Measurements from ENCODE around the gene SHISAL1.

DNA sequence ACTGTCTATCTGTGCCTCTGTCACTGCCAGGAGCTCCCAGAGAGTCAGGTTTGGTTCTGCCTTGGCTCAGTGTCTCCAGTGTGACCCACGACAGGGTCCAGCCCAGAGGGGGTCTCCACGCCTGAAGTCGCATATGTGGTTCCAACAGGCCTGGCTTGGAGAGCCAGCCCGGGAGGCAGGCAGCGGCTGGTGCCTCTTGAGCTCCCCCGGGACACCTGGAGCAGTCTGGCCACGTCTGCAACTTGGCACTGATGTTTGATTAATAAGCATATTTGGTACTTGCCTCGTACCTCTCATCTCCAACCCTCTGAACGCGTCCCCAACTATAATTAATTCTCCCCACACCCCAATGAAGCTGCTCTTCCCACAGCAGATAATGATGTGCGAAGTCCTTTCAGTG, 31.7 kb upstream of the SHISAL1 start:
- TF ChIP-seq EZH2 (IDR thresholded peaks at IDR 0.05; ENCODE audit: borderline replicate concordance, low read length): no peak
- TF ChIP-seq, protein P1, sequence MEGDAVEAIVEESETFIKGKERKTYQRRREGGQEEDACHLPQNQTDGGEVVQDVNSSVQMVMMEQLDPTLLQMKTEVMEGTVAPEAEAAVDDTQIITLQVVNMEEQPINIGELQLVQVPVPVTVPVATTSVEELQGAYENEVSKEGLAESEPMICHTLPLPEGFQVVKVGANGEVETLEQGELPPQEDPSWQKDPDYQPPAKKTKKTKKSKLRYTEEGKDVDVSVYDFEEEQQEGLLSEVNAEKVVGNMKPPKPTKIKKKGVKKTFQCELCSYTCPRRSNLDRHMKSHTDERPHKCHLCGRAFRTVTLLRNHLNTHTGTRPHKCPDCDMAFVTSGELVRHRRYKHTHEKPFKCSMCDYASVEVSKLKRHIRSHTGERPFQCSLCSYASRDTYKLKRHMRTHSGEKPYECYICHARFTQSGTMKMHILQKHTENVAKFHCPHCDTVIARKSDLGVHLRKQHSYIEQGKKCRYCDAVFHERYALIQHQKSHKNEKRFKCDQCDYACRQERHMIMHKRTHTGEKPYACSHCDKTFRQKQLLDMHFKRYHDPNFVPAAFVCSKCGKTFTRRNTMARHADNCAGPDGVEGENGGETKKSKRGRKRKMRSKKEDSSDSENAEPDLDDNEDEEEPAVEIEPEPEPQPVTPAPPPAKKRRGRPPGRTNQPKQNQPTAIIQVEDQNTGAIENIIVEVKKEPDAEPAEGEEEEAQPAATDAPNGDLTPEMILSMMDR (conservative IDR thresholded peaks at IDR 0.05 in 1 of 2, IDR thresholded peaks at IDR 0.05 in 1 of 2; ENCODE audit: extremely low read depth in 1 of 2, insufficient read depth in 1 of 2, low read depth in 1 of 2, low read length in 2 of 2): no peak
